Caki2 (cell line): ENCODE data around the gene PLEKHA8. TPM values are rescaled to one million over a fixed set of nuclear protein-coding genes. Genes with fewer than 3 reads are reported as not detected.

Experiments used
- DNase-seq: peaks from one replicate; pipeline ENCODE4 v3.0.0-alpha.2; 2015; ENCODE audit warnings: low read depth
- in situ Hi-C: cut with HindIII; loops from 2 replicates; pipeline ENCODE4 v1.10.0; 2016; ENCODE audit warnings: low sequenced_read_pairs, low pct_unique_long_range_greater_than_20kb, mixed read lengths
- total RNA-seq: library from RNA; depleted of rRNA; stranded (reverse); fragments of >200 nt; shearing (Covaris generic); gene quantifications from 2 replicates; pipeline ENCODE4 v1.2.3, GENCODE V29; 2014; ENCODE audit warnings: low replicate concordance; rRNA removed

PLEKHA8 gene
- total RNA-seq, 1 experiment from 2014 or later, result 19.3 TPM

GRCh38 chr7:30170476-30171205 lies 142.4 kb downstream of the PLEKHA8 start:
- DNase-seq, result no peak
- in situ Hi-C loops, result no loop called here

- in situ Hi-C loops, result no loop called here
Observed at GRCh38 chr7:30171766-30172447, 143.7 kb downstream of the PLEKHA8 start.

GRCh38 chr7:30172451-30172850 lies 144.2 kb downstream of the PLEKHA8 start:
- in situ Hi-C loops, result no loop called here
- DNase-seq, result no peak

More at GRCh38 chr7:30171766-30172447, 143.7 kb downstream of the PLEKHA8 start:
- DNase-seq, result peak; percentile 14

- no peak for DNase-seq
- in situ Hi-C loops, result no loop called here
Observed at GRCh38 chr7:30173058-30173897, 145.1 kb downstream of the PLEKHA8 start.

GRCh38 chr7:30175180-30175579 lies 147.0 kb downstream of the PLEKHA8 start:
- in situ Hi-C loops, result no loop called here
- DNase-seq, result no peak

- in situ Hi-C loops, result no loop called here
- DNase-seq, result no peak
Observed at GRCh38 chr7:30175636-30176147, 147.5 kb downstream of the PLEKHA8 start.

- DNase-seq, result no peak
- in situ Hi-C loops, result no loop called here
Observed at GRCh38 chr7:30176463-30177109, 148.4 kb downstream of the PLEKHA8 start.

GRCh38 chr7:30177186-30177585 lies 149.0 kb downstream of the PLEKHA8 start:
- DNase-seq, result no peak
- in situ Hi-C loops, result no loop called here

- in situ Hi-C loops, result no loop called here
- DNase-seq, result no peak
Observed at GRCh38 chr7:30177965-30178364, 149.8 kb downstream of the PLEKHA8 start.

GRCh38 chr7:30178748-30179436 lies 150.7 kb downstream of the PLEKHA8 start:
- DNase-seq, result no peak
- in situ Hi-C loops, result no loop called here

Other genes starting within 250 kb of the PLEKHA8 start
- gene WIPF3, start 221.9 kb upstream of the PLEKHA8 start, total RNA-seq, result 0.27 TPM in 1 of 2 replicates, not detected in the other
- gene SCRN1, start 38.6 kb upstream of the PLEKHA8 start, total RNA-seq, result 13.2 and 20.5 TPM in 2 replicates
- gene FKBP14, start 1.7 kb upstream of the PLEKHA8 start, total RNA-seq, result 2.9 and 7.1 TPM in 2 replicates
- gene MTURN, start 106.6 kb downstream of the PLEKHA8 start, total RNA-seq, result 1.6 and 6.1 TPM in 2 replicates